SIG-M5 treated with dmso at 0.1 percent for 504 hours (cell line): ENCODE results near the gene NRXN3.

ENCODE experiments used
- DNase-seq: peaks from one replicate; lab custom pipeline; 2025; ENCODE audit not compliant: unreplicated experiment; lab: John Stamatoyannopoulos, UW

Gene NRXN3

DNA sequence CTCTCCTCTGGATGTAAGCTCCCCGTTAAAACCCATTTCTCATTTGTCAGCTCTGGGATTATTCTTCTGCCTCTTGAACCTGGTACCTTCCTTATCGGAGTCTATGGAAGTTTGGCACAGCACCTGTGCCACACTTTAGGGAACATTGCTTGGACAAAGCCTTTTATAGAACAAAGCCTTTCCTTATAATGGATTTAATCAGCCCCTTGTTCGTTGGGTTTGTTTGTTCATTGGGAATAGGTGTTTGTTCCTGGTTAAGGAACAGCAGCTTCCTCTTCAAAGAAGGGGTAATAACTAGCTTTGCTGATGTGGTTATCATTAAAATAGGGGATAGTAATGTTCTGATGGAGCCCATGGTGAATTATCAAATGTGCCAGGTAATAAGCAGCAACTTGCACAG, 70.4 kb downstream of the NRXN3 start:
- no peak for DNase-seq

DNA sequence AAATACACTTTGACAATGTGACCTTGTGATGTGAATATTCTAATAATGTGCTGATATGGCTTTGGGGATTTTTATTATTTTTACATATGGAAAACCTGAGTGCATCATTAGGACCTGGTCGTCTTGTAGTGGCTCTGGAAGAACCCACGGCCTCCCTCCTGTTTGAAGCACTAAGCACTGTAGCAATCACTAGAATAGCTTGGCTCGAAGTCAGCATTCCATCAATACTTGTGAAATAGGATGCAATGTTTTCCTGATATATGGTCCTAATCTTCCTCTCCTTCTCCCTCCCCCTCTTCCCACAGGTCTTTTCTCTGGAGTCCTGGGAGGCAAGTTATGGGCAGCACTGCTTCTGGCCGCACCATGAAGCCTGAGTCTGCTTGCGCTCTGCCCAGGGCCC, 71.9 kb downstream of the NRXN3 start:
- no peak for DNase-seq

DNA sequence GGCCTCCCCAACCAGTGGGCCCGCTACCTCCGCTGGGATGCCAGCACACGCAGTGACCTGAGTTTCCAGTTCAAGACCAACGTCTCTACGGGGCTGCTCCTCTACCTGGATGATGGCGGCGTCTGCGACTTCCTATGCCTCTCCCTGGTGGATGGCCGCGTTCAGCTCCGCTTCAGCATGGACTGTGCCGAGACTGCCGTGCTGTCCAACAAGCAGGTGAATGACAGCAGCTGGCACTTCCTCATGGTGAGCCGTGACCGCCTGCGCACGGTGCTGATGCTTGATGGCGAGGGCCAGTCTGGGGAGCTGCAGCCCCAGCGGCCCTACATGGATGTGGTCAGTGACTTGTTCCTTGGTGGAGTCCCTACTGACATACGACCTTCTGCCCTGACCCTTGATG, 73.0 kb downstream of the NRXN3 start:
- no peak for DNase-seq

DNA sequence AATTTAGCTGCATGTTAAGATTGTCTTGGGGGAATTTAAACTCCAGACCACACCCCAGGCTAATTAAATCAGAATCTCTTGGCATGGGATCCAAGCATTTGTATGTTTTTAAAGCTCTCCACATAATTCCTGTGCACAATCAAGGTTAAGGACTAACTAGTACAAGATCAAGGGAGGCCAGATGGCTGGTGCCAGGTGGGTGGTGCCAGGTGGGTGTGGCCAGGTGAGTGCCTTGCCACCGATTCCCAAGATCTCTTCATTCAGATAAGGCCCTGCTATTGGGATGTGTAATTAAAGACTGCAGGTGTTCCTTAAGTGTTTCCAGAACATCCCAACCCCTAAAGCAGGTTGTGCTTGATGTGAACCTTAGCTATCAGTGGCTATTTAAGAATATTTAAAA, 75.1 kb downstream of the NRXN3 start:
- no peak for DNase-seq

DNA sequence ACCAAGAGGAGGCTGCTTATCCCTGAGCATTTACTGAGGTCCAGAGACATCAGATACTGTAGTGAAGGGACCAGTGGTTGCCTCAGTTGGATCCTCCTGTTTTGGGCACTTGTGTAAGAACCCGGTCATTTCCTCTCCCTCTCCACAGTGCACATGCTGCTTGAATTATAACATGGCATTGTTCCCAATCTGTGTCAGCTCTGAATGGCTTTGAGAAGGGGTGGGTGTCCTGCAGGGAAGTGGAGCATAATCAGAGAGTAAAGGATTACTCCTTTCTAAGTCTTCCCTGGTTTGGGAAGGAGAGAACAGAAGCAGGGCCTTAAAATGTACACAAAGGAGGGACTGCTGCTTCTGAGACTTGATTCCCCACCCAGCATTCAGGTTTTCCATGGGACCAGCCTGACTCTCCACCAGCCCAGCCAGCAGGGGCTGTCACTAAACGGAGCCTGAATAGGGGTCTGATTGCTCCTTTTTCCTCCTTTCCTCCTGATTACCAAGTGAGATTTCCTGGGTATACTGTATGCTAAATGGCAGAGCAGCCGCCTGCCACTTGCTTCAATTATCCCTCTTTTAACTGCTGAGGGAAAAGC, 78.4 kb downstream of the NRXN3 start:
- DNase-seq: no peak

DNA sequence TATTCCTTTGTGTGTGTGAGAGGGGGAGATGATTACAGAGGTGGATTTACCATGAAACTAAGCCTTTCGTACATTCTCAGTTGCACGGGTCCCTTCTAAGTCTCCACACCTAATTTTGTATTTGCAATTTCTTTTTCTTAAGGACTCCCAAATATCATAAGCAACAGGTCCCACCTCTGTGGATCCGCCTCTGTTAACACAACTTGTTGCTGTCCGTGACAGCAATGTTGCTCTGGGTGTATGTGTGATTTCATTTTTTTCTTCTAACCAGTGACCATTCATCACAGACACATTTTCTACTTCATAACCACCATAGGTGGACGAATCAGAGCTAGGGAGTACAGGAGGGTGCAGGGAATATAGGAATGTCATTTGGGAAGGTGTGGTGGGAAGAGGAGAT, 81.1 kb downstream of the NRXN3 start:
- no peak for DNase-seq

DNA sequence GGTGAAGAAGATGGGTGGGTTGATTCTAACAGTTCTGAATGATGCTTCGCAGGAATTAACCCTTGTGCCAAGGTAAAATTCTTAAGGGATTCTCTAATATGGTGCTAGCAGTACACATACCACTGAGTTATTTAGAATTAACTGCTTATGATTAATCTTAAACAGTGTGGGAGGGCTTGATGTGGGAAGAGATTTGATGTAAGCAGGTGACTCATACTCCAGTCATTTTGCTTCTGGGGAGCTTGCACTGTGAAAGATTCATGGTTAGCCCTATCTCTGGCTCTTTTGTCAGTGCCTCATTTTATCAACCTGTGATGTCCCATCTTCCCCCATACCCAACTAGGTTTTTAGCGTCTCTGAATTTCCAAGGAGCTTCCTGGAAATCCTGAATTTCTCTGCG, 83.8 kb downstream of the NRXN3 start:
- no peak for DNase-seq

DNA sequence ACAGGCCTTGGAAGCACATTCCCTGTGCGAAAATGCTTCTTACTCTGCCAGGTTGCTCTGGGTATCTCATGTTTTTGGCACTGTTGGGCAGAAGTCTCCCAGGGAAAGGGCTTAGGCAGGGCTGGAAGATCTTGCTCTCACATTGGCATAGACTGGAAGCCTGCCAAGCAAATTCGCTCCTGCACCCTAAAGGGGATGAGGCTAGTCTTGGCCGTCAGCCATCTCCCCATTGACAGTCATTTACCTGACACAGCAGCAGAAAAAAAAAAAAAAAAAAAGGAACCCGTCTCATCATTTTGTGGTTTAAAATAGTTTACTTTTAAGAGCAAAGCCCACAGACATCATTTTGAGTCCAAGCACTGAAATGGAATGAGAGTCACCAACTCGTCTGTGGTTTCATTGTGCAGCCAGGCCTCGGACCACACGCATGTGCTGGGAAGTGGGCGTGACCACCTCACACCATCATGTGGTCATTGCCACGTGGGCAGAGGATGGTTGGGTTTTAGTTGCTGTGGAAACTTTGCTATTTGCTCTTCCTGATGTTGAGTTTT, 84.8 kb downstream of the NRXN3 start:
- no peak for DNase-seq

DNA sequence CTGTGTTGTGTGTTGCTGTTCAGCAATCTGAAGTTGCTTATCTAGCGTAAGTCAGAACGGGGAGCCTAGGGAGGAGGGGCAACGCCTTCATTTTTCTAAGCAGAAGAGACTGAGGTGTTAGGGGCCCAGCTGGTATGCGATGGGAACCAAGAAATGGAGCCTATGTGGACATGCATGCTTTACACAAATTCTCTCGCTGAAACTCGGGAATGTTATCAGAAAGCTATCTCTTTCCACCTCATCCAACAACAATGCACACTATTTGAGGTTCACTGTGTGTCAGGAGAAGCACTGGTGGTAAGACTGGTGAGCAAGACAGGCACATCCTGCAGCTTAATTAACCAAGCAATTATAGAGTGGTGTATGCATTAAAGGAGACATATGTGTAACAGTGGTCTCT, 89.7 kb downstream of the NRXN3 start:
- DNase-seq: no peak

DNA sequence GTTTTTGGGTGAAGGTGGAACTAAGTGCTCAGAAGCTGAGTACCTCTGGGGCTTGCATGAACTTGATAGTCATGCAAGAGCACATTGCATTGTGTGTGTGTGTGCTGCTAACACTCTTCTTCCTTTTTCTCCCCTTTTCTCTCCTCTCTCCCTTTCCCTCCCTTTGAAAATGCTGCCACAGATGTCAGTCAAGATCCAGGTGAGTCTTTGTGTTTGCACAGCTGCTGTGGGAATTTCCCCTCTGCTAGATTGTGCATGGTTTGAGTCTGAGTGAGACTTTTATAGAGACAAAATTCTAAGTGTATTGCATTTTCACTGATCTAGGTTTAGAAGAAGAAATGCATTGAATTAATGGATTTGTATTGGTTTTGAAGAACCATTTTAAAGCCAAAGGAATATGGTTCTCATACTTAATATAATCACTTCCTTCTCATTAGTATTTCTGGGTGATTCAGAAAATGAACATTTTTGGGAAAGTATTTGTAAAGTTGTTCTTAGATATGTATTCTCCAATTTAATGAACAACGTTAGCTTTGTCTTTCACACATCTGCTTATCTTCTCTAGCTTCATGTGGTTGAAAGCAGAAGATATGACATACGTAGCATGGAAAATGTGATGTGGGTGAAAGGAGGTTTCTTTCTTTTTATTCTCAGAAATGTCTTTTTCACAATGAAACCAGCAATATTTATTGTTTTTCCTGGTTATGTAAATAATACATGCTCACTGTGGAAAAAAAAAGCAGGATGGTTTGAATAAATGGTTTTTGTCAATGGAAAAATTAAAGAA, 108.5 kb downstream of the NRXN3 start:
- DNase-seq: no peak

DNA sequence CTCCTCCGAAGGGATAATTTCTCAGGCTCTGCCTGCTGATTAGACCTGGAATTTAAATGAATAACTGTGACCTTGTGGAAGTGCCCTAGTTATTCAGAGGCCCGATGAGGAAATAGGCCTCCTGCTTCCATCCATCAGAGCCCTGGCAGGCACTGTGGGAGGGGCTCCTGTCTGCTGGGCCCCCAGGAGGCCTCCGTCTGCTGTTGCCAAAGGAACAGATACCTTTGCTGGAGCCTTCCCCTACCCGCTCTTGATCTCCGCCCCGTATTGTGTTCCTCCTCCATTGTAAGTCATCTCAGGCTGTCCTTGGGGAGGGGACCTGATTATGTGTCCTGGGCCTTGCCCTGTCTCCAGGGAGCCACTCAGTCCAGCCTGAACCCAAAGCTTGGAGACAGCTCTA, 112.3 kb downstream of the NRXN3 start:
- DNase-seq: no peak

DNA sequence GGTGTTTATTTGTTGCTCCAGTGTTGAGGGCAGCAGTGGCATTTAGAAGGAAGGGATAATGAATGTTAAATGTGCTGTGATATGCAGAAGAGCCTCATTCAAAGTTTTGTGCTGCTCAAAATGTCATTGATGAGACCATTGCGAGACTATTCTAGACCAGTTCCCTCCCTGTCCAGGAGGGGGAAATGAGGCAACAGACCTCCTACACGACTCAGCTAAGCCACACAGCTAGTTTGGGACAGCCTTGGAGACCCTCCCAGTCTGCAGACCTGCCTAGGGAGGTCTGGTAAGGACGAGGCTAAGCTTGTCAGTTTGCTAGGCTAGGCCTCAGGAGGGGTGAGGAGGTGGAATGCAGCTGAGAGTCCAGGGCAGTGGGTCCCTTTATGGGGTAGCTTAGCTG, 116.0 kb downstream of the NRXN3 start:
- DNase-seq: no peak

DNA sequence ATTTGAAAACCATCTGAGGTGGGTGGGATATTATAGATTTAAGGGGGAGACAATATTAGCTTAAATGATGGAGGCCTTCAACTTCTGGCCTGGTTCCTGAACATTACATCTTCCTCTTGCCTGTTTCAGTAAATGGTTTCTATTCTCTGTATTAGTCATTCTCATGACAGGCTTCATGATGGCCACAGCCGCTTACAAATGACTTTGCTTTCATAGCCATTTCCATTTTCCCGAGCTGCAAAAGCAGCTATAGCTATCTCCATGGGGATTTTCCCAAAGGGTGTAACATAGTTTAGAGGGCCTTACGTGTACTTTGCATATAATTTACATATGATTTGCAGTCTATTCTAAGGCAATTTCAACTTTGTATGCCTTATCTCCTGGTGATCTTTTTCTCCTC, 121.8 kb downstream of the NRXN3 start:
- no peak for DNase-seq

DNA sequence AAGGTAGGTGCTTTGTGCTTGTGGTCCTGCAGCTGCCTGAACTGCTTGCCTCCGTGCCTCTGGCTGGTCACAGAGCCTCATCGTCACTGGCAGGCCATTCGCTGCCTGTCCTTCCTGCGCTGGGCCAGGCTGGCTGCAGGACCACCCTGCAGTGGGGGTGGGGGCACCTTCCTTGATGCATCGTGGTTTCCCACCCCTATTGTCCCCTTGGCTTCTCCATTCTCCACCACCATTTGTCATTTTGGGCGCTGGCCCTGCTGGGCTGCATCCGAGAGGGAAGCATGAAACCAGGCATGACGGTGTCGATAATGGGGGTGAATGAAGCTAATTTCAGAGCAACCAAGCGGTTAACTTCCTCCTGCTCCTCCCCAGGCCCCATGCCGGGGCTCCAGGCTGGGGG, 127.7 kb downstream of the NRXN3 start:
- no peak for DNase-seq

DNA sequence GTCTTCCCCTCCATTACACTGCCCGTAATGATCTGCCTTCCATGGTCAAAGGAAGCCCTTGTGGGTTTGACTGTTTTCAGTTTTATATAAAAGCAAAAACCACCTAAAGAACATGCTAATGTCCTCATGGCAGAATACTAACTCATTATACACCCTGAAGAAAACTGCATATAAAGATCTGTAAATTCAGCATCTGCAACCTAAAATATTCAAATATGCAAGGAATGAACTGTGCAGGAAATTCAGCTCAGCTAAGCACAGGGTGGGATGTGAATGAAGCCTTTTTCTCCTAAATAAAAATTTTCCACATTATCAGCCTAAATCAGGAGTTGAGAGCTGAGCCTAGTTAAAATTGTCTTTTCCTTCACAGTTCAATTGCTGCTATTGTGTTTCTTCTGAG, 128.1 kb downstream of the NRXN3 start:
- DNase-seq: no peak

DNA sequence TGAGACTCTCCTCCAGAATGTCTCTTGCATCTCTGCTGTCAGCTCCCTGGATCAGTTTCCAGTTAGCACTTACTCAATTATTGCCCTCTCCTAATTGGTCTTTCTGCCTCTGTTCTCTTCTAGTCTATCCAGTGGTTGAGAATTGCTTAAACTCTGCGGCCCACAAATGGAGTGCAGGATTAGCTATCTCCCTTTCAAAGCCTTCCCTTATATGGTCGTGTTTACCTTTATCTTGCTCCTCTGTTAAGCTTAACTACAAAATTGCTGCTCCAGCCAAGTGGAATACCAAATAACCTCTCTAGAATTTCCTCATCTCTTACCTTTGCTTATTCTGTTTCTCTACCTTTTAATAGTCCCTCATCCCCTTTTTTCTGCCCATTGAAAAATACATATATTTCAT, 132.7 kb downstream of the NRXN3 start:
- DNase-seq: no peak

DNA sequence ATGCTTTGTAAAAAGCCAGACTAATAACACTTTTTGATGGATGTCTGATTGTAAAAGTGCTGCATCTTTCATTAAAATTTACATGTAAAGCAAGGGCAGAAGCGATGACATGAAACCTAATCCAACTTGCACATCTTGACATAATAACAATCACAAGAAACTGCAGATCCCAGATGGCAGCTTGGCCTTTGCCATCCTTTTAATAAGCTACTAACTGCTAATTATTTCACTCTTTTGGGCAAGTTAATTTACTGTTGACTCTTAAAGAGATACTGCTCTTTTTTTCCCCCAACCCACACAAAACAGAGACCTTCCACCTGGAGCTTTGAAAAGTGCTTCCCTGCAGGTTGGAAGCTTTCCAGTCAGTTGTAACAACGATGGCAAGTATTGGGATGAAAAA, 137.5 kb downstream of the NRXN3 start:
- DNase-seq: no peak

DNA sequence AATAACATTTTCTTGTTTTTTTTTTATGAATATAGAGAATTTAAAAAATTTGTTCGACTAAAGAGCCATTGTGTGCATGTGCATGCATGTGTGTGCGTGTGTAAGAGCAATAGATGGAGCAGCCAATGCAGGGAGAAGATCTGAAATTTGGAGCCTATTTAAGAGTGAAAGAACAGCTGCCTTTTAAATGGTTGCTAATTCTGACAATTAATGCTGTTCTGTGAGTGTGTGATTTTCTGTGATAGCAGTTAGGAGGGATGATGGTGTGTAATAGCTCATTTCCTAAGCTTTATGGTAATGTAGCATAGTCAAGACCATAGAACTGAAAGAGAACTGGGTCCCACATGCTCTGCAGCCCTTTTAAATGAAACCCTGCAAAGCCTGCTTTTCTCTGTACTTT, 137.9 kb downstream of the NRXN3 start:
- DNase-seq: no peak

DNA sequence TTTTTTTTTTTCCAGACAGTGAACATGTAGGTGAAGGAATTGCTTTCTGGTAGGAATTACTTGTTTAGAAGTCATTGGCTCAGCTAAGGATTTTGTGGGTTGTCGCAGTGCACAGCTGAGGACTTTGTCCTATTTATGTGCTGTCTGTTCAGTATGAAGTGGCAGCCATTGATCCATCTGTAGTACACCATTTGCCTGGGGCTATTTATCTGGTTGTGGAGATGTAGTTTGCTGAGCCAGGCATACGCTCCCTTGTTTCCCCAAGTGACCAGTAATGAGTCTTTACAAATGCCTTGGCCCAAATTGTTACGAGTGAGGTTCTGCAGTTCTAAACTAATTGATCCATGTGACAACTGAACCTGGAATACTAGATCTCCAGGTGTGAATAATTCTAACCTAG, 140.1 kb downstream of the NRXN3 start:
- no peak for DNase-seq

DNA sequence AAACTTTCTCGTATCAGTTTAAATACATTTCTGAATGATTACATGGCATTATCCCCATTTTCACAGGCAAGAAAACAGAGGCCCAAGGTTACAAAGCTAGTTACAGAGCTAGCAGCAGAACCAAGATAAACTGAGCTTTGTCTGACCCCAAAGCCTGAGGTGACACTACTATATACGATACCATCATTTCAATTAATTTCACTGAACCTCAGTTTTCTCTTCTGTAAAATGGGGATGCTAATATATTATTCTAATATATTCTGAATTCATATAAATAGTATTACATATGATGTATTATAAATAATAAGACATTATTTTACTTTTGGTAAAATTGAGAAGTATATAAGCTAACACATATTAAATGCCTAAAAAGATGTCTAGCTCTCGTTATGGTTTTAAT, 143.3 kb downstream of the NRXN3 start:
- DNase-seq: no peak

DNA sequence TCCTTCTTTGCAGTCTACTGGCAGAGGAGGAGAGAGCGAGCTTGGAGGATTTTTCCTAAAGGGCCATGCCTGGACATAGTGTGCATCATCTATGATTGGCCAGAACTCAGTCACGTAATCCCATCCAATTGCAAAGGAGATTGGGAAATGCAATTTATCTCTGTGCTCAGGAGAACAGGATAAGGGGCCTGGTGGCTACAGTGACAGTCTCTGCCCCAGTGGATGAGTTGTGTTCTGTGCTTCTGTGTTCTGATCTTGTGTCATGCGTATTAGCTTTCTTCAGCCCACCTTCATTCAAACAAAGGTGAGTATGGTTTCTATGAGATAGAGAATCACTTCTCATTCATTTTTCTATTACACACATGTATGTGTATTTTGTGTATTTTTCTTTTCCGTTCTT, 144.3 kb downstream of the NRXN3 start:
- DNase-seq: no peak

DNA sequence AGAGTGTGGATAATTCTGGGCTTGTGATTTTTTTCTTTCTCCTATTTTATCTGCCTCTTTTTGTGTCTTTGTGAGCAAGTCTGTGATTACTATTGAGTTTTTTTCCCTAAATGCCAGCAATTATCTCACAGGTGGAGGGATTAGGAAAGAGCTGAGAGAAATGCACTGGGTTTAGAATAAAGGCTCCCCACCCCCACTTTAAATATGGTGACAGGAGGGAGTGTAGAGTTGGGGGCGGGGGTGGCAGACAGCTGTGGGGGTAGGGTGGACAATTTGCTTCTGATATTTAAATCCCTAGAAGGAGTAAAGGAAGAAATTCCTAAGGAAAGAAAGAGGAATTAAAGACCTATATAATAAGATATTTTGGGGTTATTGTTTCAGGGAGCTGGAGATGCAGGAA, 145.9 kb downstream of the NRXN3 start:
- no peak for DNase-seq

DNA sequence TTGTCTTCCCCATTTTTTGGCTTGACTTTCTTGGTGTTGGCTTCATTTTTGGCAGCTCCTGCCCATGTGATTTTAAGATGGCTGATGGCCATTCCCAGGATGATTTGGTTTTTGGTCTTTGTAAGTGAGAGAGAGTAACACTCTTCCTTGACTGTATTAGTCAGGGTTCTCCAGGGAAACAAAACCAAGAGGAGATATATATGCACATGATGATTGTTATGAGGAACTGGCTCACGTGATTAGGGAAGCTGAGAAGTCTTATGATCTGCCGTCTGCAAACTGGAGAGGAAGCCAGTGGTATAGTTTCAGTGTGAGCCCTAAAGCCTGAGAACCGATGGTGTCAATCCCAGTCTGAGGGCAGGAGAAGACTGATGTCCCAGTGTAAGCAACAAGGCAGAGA, 146.6 kb downstream of the NRXN3 start:
- DNase-seq: no peak
